NCI-H2196 (cell line): Measurements from ENCODE around the gene HEBP2.

Experiments used
- DNase-seq: peaks from one replicate; lab custom pipeline; 2025; ENCODE audit not compliant: unreplicated experiment; lab: John Stamatoyannopoulos, UW

HEBP2 gene

GRCh38 chr6:138451043-138451442 is 47.0 kb downstream of the HEBP2 start:
- DNase-seq: no peak

GRCh38 chr6:138454981-138455706 is 51.1 kb downstream of the HEBP2 start:
- DNase-seq: no peak

GRCh38 chr6:138455746-138456400 is 51.9 kb downstream of the HEBP2 start:
- peak; percentile 68 for DNase-seq

- no peak for DNase-seq
These were observed 52.4 kb downstream of the HEBP2 start for GRCh38 chr6:138456401-138456790.

GRCh38 chr6:138461647-138462046 is 57.6 kb downstream of the HEBP2 start:
- no peak for DNase-seq

DNA sequence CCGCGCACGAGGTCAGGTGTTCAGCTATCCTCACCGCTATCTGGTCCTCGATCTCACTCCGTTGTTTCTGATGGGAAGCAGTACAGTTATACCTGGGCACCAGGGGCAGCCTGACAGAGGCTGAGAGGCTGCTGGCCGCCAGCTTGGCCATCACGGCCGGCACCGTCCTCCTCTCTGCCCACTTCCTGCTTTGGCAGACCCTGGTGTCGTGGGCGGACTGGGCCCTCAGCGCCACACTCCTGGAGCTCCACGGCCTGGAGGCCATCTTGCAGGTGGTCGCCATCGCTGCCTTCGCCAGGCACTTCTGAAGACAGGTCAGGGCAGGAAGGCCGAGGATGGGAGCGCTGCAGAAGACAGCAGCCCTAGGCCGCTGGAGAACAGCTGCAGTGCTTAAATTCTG is 60.1 kb downstream of the HEBP2 start:
- DNase-seq: no peak

DNA sequence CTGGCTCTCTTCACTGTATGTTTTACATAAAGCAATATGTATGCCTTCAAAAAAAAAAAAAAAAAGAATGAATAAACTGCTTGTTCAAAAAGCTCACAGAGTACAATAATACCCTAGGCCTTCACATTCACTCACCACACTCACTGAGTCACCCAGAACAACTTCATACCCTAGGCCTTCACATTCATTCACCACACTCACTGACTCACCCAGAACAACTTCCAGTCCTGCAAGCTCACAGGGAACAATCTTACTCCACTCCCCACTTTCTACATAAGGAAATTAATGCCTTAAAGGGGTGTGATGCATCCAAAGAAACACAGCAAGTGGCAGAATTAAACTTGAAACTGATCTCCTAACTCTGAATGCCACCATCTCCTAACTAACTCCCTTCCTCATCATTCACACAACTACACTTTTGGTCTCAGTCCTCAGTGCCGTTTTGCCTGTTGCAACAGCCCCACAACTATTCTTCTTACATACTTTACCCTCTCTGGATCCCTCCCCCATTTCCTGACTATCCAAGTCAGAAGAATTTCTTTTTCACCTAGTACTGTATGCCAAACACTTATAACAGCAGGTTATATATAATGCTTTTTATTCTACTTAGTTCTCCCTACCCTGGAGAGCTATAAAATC is 61.1 kb downstream of the HEBP2 start:
- DNase-seq: no peak

GRCh38 chr6:138467901-138468300 is 63.9 kb downstream of the HEBP2 start:
- DNase-seq: no peak

GRCh38 chr6:138468320-138469015 is 64.4 kb downstream of the HEBP2 start:
- no peak for DNase-seq
